Epithelial cell of esophagus (primary cell): ENCODE measurements around the gene NQO2.

Experiments
- DNase-seq: peaks from one replicate; pipeline ENCODE4 v3.0.0; 2010; ENCODE audit warnings: low read depth
- H3K4me3 ChIP-seq: 2 replicates; pipeline ENCODE4 v1.5.1; 2011; ENCODE audit warnings: mild to moderate bottlenecking, low read length, control low read depth
- TF ChIP-seq, protein P1 (sequence below): IDR thresholded peaks from 2 replicates; pipeline ENCODE4 v1.5.1; 2011; ENCODE audit warnings: low read depth, mild to moderate bottlenecking, low read length, control low read depth, inconsistent platforms; ENCODE audit not compliant: insufficient read depth; ENCODE audit errors: missing control alignments

NQO2 gene

DNA sequence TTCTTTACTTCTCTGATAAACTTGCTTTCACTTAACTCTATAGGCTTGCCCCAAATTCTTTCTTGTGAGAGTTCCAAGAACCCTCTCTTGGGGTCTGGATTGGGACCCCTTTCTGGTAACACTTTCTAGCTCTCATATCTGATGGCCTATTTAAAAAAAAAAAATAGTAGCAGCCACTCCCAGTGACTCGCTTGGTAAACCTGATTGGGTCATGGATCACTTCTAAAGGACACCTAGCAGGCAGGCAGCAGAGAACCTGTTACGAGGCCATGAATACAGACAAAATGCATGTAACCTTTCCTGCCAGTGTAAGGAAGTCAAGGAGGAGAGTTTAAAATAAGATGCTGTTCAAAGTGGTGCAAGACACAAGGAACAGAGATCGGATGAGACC, 19.2 kb upstream of the NQO2 start:
- H3K4me3 ChIP-seq: no peak overlapping the region
- TF ChIP-seq, protein P1, sequence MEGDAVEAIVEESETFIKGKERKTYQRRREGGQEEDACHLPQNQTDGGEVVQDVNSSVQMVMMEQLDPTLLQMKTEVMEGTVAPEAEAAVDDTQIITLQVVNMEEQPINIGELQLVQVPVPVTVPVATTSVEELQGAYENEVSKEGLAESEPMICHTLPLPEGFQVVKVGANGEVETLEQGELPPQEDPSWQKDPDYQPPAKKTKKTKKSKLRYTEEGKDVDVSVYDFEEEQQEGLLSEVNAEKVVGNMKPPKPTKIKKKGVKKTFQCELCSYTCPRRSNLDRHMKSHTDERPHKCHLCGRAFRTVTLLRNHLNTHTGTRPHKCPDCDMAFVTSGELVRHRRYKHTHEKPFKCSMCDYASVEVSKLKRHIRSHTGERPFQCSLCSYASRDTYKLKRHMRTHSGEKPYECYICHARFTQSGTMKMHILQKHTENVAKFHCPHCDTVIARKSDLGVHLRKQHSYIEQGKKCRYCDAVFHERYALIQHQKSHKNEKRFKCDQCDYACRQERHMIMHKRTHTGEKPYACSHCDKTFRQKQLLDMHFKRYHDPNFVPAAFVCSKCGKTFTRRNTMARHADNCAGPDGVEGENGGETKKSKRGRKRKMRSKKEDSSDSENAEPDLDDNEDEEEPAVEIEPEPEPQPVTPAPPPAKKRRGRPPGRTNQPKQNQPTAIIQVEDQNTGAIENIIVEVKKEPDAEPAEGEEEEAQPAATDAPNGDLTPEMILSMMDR: no peak
- peak; percentile 75 for DNase-seq

DNA sequence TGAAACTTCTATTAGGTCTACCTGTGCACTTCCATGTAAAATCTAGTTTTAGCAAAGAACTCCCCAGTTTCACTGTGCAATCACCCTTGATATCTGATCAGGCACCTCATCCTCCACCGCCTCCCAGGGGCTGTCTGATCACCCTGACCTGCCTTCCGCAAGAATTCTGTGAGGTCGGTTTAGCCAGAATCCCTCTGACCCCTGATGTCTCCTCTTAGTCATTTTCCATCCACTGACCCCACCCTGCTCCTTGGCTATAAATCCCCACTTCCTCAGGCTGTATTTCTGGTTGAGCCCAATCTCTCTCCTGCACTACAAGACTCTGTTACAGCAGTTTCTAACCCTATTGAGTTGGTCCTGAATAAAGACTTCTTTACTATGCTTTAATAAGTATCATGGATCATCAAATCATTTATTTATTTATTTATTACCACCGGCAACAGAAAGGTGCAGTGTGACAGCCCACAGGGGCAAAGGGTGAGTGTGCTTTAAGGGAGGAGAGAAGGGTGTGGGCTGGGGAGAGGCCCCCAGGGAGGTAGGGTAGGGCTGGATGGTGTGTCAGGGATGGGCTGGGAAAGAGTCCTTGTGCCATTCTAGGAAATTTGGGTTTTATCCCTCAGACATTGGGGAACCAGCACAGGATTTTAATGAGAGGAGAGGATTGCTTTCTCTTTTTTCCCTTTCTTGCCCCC, 17.1 kb upstream of the NQO2 start:
- TF ChIP-seq, protein P1: no peak
- no peak overlapping the region for H3K4me3 ChIP-seq
- DNase-seq: no peak

DNA sequence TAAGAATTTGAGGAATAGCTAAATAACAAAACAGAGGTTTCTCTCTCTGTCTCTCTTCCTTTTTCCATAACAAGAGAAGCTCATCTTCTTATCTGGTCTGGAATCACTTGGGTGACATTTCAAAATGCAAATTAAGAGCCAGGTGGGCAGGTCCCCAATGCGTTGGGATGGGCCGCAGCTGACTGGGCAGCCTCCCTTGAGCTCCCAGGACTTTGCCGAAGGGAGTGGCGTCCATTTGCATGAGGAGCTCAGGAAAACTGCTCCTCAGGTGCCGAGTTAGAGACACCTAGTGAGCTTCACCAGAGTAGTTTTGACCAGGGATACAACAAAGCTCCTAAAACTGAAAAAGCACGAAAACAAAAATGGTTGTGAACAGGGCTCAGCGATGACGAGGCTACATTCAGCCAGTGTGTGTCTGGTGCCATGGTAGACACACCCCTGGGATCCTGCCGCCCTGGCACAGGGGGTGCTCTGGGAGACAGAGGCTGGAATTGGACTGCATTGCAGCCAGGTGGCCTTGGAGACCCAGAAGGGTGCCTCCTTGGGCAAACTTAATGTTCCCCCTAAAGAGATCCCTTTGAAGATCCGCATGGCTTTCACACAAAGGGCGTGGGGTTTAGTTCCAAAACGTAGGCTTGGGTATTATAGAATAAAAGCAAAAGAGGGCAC, 14.8 kb upstream of the NQO2 start:
- TF ChIP-seq, protein P1: no peak
- H3K4me3 ChIP-seq: no peak overlapping the region
- DNase-seq: no peak

DNA sequence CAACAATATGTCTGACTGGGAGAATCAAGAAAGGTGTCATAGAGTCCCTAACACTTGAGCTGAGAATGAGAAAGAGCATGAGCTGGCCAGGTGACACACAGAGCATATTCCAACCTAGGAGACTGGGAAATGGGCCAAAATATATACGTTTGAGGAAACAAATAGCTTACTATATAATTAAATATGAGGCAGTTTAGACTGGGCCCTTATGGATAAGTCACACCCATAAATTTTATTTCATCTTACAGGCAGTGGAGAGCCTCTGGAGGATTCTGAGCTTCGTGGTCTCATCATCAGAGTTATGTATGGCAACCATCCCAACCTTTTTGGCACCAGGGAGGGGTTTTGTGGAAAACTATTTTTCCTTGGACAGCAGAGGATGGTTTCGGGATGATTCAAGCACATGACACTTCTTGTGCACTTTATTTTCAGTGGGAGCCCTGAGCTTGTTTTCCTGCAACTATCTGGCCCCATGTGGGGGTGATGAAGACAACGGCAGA, 12.9 kb upstream of the NQO2 start:
- peak; percentile 91 for DNase-seq
- TF ChIP-seq, protein P1: no peak
- H3K4me3 ChIP-seq: no peak overlapping the region

DNA sequence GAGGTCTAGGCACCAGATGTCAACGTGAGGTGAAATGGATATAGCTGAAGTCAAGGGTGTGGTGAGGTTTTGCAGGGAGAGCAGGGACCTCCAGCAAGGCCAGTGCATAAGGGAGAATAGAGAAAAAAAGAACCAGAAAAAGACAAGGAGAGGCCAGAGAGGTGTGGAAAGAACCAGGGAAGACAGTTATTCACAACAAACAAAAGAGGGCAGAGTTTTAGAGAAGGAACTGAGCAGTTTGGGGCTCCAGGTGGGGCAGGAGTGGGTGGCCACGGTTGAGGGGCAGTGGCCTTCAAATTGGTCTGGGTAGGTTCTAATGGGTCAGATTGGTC, 11.6 kb upstream of the NQO2 start:
- TF ChIP-seq, protein P1: no peak
- peak overlapping the region; percentile 87 for H3K4me3 ChIP-seq
- DNase-seq: no peak

DNA sequence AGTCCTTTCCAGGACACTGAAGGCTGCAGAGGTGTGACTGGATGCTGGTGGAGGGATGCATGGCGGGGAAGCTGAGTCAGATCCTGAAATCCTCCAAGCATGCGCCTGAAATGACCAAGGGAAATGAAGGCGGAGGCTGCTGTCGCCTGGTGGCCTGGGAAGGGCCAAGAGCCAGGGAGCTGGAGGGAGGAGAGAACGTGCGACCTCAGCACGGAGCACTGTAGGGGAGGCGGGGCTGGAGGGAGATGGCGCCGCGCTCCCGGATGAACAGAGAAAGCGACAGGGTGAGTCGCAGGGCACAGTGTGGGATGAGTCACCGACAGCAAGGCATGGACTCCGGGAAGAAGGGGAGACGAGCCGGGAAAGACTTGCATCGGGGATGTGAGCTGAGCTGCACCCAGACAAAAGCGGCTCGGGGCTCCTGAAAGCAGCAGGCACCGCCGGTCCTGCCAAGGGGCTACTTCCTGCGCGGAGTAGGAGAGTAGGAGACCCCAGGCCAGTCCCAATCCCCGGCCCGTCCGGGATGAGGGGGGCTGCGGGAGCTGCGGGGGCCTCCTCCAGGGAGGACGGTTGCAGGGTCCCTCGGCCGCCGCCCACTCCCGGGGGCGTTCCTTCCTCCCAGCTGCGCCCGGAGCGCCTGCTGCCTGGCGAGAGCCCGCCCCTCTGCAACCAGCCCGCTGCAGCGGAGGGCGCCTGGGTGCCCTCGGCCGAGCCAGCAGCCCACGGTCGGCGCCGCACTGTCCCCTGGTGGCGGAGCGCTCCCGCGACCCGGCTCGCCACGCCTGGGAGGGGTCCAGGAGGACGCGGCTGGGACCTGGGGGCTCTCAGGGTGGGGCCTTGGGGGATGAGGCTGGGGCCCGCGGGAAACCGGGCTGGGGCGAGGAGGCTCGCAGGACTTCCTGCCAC, 11.0 kb upstream of the NQO2 start:
- TF ChIP-seq, protein P1: peak; percentile 39
- H3K4me3 ChIP-seq: peak overlapping the region; percentile 87
- peak; percentile 86 for DNase-seq
